GM18873 (cell line): ENCODE results near the gene CCDC80.

Experiments used
- ATAC-seq: cut with Tn5 transposase; IDR thresholded peaks from one replicate; pipeline ENCODE4 v1.9.1; 2021; ENCODE audit warnings: mild to moderate bottlenecking, moderate library complexity, moderate number of reproducible peaks; ENCODE audit not compliant: unreplicated experiment, low FRiP score

The CCDC80 gene

GRCh38 chr3:112550859-112551258 is 90.1 kb downstream of the CCDC80 start:
- ATAC-seq: no peak
